Measurements from ENCODE around the gene APOBEC3G.
"Not testable (repeated sequence)": the region's sequence is repeated elsewhere in the genome, so short reads cannot be mapped to it uniquely, and the experiment has no call there.

APOBEC3G gene

DNA sequence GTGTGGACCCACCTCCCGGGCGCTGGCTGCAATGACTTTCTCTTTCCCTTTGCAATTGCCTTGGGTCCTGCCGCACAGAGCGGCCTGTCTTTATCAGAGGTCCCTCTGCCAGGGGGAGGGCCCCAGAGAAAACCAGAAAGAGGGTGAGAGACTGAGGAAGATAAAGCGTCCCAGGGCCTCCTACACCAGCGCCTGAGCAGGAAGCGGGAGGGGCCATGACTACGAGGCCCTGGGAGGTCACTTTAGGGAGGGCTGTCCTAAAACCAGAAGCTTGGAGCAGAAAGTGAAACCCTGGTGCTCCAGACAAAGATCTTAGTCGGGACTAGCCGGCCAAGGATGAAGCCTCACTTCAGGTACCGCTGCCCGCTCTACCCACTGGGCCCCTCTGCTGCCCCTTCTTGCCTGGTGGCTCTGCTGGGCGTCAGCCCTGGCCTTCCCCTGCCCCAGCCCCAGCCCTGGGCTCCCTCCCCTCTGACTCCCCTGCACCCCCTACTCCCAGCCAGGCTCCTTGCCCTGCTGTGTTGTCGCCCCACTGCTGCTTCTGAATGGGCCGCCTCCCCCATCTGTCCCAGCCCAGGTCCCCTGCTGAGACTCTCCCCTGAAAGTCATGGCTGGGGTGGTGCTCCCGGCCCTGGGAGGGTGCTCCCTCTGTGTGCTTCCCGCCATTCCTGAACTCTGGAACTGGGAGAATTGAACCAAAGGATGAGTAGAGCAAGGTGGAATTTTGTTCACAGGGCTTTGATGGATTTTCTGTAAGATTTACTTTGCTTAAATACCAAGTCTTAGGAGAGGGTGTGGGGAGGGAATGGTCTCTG is at the start of gene APOBEC3G:
APOBEC3G (plus strand) TSS at position 250 of the 815 bp plus-strand sequence; CDS start at position 337, 87 bp downstream.
- not testable (repeated sequence) for DNase-seq (ENCODE audit: extremely low read depth in 1 of 2, low read depth in 1 of 2)

DNA sequence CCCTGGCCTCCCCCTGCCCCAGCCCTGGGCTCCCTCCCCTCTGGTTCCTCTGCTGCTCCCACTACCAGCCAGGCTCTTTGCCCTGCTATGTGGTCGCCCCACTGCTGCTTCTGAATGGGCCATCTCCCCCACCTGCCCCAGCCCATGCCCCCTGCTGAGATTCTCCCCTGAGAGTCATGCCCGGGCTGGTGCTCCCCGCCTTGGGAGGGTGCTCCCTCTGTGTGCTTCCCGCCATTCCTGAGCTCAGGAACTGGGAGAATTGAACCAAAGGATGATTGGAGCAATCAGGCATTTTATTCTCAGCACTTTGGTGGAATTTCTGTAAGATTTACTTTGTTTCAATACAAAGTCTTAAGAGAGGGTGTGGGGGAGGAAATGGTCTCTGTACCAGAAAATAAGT is 49.4 kb upstream of the APOBEC3G start:
- DNase-seq (ENCODE audit: extremely low read depth in 1 of 2, low read depth in 1 of 2): no peak

DNA sequence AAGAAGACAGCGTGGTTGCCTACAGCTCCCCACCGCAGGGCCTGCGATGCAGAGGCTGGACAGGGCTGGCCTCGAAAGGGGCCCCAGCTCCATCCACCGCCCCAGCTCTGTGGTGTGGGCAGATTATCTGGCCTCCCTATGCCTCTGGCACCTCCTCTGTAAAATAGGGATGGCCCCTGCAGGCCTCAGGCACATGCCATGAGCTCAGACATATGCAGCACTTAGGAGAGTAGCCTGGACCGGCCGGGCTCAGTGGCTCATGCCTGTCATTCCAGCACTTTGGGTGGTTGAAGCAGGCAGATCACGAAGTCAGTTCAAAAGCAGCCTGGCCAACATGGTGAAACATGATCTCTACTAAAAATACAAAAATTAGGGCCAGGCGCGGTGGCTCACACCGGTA is 48.8 kb upstream of the APOBEC3G start:
- DNase-seq (ENCODE audit: extremely low read depth in 1 of 2, low read depth in 1 of 2): no peak

DNA sequence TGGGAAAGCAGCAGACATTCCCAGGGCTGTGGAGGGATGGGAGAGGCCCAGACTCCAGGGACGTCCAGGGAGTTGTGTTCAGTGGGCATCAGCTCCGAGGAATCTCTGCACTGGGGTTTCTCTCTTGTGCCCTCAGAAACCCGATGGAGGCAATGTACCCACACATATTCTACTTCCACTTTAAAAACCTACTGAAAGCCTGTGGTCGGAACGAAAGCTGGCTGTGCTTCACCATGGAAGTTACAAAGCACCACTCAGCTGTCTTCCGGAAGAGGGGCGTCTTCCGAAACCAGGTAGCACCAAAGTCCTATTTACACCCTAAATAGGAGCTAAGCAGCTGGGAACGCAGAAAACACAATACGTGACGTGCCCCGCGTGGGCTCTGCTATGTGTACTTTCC is 47.8 kb upstream of the APOBEC3G start:
- DNase-seq (ENCODE audit: extremely low read depth in 1 of 2, low read depth in 1 of 2): no peak

DNA sequence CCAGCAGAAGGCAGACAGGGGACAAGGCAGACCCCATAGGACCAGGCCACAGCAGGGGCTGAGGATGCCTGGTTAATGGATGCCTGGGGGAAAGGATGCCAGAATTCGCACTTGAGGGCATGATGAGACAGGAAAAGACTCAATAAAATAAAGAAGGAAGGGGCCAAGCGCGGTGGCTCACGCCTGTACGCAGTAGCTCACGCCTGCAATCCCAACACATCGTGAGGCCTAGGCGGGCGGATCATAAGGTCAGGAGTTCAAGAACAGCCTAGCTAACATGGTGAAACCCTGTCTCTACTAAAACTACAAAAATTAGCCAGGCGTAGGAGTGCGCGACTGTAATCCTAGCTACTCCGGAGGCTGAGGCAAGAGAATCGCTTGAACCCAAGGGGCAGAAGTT is 46.4 kb upstream of the APOBEC3G start:
- DNase-seq (ENCODE audit: extremely low read depth in 1 of 2, low read depth in 1 of 2): no peak

DNA sequence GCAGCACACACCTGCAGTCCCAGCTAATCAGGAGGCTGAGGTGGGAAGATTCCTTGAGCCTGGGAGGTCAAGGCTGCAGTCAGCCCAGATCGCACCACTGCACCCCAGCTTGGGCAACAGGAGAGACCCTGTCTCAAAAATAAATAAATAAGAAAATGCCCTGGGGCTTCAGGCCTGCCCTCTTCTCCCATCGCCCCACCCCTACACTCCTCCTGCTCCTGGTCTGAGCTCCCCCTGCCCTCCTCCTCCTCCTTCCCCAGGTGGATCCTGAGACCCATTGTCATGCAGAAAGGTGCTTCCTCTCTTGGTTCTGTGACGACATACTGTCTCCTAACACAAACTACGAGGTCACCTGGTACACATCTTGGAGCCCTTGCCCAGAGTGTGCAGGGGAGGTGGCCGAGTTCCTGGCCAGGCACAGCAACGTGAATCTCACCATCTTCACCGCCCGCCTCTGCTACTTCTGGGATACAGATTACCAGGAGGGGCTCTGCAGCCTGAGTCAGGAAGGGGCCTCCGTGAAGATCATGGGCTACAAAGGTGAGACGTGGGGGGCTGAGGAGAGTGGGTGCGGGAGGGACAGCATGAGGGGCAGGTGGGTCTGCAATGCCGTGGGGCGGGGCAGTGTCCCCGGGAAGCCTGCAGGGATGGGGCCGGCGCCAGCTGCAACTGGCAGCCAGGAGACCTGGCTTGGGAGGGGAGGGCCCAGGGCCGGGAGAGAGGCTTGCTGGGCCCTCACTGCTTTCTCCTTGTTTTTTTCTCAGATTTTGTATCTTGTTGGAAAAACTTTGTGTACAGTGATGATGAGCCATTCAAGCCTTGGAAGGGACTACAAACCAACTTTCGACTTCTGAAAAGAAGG is 45.4 kb upstream of the APOBEC3G start:
- DNase-seq (ENCODE audit: extremely low read depth in 1 of 2, low read depth in 1 of 2): not testable (repeated sequence)

DNA sequence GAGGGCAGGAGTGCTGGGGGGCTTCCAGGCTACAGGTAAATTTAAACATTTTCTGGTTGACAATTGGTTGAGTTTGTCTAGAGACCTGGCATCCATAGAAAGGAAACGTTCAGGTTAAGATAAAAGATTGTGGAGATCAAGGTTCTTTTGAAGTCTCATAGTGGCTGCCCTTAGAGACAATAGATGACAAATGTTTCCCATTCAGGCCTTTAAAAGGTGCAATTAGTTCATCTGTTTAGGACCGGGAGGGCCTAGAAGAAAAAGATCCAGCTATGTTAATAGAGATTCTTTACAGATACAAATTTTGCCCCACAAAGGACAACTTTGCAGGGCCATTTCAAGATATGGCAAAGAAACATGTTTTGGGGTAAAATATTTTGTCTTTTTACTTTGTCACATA is 40.0 kb upstream of the APOBEC3G start:
- DNase-seq (ENCODE audit: extremely low read depth in 1 of 2, low read depth in 1 of 2): not testable (repeated sequence)

DNA sequence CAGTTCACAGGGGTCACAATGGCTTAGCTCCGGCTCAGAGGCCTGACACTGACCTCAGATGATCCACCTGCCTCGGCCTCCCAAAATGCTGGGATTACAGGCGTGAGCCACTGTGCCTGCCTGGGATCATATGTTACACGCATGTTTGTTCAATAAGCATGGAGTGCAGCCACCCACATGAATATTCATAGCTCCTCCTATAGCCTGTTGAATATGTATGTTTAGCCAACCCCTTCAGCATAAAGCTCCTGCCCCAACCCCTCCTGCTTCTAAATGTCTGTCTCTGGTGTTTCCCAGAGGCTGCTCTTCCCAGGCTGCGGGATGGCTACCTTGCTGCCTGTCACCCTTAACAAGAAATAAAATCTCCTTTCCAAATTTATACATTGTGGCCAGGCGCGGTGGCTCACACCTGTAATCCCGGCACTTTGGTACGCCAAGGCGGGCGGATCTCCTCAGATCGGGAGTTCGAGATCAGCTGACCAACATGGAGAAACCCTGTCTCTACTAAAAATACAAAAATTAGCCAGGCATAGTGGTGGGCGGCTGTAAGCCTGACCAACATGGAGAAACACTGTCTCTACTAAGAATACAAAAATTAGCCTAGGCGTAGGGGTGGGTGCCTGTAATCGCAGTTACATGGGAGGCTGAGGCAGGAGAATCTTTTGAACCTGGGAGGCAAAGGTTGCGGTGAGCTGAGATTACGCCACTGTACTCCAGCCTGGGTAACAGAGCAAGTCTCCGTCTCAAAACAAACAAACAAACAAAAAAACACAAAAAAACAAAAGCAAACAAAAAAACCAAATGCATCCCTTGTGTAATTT is 37.6 kb upstream of the APOBEC3G start:
- DNase-seq (ENCODE audit: extremely low read depth in 1 of 2, low read depth in 1 of 2): no peak

DNA sequence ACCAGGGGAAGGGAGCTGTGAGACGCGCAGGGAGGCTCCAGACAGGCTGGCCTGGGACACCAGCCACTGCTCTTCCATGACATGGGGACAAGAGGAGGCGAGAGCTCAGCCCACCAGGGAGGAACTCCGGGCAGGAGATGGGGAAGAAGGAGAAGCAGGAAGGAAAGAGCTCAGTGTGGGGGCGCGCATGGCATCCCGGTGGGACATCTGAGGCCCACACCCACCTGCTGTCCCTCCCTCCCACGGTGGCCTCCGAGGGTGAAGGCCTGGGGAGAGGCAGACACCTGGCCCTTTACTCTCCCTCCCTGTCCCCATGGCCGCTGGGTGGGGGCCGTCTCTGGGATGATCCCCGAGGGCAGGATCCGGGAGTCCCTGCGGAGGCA is 36.9 kb upstream of the APOBEC3G start:
- DNase-seq (ENCODE audit: extremely low read depth in 1 of 2, low read depth in 1 of 2): not testable (repeated sequence)

DNA sequence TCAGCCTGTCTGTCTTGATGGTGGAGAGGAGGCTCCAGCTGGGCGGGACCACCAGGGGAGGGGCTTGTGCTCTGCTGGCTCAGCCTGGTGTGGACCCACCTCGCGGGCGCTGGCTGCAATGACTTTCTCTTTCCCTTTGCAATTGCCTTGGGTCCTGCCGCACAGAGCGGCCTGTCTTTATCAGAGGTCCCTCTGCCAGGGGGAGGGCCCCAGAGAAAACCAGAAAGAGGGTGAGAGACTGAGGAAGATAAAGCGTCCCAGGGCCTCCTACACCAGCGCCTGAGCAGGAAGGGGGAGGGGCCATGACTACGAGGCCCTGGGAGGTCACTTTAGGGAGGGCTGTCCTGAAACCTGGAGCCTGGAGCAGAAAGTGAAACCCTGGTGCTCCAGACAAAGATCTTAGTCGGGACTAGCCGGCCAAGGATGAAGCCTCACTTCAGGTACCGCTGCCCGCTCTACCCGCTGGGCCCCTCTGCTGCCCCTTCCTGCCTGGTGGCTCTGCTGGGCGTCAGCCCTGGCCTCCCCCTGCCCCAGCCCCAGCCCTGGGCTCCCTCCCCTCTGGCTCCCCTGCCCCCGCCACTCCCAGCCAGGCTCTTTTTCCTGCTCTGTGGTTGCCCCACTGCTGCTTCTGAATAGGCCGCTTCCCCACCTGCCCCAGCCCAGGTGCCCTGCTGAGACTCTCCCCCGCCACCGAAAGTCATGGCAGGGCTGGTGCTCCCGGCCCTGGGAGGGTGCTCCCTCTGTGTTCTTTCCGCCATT is 36.4 kb upstream of the APOBEC3G start, which contains the start of gene APOBEC3F:
APOBEC3F (plus strand) TSS at position 327 of the 759 bp plus-strand sequence; CDS start at position 424, 97 bp downstream.
- peak; percentile 60 to 62 for DNase-seq (ENCODE audit: extremely low read depth in 1 of 2, low read depth in 1 of 2)

DNA sequence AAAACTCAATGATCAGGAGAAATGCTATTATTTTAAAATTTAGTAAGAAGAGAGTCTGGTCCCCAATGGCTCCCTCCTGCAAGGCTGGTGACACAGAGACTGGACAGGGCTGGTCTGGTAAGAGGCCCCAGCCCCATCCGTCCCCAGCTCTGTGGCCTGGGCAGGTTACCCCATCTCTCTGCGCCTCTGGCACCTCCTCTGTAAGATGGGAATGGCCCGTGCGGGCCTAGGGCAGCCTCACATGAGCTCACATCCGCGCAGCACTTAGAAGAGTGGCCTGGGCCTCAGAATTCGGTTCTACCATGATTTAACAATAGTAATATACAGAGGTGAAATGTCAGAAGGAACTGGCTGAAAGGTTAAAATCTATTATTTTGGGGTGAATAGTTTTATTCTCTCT is 35.2 kb upstream of the APOBEC3G start:
- DNase-seq (ENCODE audit: extremely low read depth in 1 of 2, low read depth in 1 of 2): no peak

DNA sequence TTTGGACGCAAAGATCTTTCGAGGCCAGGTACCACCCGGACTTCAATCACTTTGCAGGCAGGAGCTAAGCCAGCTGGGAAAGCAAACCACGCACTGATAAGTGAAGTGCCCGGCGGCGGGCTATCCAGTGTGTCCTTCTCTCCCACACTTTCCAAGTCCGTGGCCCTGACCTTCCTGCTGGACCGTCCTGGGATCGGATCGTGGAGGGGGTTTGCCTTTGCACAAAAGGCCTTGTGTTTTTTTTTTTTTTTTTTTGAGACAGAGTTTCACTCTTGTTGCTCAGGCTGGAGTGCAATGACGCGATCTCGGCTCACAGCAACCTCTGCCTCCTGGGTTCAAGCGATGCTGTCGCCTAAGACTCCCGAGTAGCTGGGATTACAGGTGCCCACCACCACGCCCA is 34.0 kb upstream of the APOBEC3G start:
- DNase-seq (ENCODE audit: extremely low read depth in 1 of 2, low read depth in 1 of 2): not testable (repeated sequence)

DNA sequence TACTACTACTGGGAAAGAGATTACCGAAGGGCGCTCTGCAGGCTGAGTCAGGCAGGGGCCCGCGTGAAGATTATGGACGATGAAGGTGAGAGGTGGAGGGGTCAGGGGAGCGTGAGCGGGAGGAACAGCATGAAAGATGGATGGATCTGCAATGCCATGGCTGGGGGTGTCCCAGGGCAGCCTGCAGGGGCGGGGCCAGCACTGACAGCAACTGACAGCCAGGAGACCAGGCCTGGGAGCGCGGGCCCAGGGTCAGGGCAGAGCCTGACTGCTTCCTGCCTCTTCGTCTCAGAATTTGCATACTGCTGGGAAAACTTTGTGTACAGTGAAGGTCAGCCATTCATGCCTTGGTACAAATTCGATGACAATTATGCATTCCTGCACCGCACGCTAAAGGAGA is 31.9 kb upstream of the APOBEC3G start:
- DNase-seq (ENCODE audit: extremely low read depth in 1 of 2, low read depth in 1 of 2): not testable (repeated sequence)

DNA sequence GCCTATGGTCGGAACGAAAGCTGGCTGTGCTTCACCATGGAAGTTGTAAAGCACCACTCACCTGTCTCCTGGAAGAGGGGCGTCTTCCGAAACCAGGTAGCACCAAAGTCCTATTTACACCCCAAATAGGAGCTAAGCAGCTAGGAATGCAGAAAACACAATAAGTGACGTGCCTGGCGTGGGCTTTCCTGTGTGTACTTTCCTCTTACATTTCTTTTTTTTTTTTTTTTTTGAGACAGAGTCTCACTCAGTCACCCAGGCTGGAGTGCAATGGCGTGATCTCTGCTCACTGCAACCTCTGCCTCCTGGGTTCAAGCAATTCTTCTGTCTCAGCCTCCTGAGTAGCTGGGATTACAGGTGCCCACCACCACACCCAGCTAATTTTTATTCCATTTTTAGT is 27.6 kb upstream of the APOBEC3G start:
- DNase-seq (ENCODE audit: extremely low read depth in 1 of 2, low read depth in 1 of 2): not testable (repeated sequence)

DNA sequence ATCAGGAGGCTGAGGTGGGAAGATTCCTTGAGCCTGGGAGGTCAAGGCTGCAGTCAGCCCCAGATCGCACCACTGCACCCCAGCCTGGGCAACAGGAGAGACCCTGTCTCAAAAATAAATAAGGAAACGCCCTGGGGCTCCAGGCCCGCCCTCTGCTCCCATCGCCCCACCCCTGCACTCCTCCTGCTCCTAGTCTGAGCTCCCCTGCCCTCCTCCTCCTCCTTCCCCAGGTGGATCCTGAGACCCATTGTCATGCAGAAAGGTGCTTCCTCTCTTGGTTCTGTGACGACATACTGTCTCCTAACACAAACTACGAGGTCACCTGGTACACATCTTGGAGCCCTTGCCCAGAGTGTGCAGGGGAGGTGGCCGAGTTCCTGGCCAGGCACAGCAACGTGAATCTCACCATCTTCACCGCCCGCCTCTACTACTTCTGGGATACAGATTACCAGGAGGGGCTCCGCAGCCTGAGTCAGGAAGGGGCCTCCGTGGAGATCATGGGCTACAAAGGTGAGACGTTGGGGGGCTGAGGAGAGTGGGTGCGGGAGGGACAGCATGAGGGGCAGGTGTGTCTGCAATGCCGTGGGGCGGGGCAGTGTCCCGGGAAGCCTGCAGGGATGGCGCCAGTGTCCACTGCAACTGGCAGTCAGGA is 25.1 kb upstream of the APOBEC3G start:
- DNase-seq (ENCODE audit: extremely low read depth in 1 of 2, low read depth in 1 of 2): not testable (repeated sequence)

DNA sequence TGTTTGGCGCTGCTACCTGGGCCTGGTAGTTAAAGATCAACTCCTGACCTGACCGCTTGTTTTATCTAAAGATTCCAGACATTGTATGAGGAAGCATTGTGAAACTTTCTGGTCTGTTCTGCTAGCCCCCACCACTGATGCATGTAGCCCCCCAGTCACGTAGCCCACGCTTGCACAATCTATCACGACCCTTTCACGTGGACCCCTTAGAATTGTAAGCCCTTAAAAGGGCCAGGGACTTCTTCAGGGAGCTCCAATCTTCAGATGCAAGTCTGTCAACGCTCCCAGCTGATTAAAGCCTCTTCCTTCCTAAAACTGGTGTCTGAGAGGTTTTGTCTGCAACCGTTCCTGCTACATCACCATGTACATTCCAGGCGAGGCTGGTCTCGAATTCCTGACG is 21.4 kb upstream of the APOBEC3G start:
- DNase-seq (ENCODE audit: extremely low read depth in 1 of 2, low read depth in 1 of 2): no peak

DNA sequence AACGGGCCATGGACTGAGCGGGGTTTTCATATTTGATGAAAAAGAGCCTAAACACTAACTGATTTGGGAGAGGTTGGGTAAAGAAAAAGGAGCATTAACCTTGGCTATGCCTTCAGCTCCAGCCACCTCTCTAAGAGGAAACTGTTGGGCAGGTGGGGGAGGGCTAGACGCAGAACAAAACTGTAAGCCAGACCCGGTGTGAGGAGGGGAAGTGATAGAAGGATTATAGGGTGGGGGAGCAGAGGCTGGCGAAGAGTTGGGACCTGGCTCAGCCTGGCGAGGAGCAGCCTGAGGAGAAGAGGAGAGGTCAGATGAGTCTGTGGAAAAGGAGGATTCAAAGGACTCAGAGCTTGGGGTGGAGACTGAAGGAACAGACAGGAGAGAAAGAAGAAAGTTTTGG is 15.8 kb upstream of the APOBEC3G start:
- DNase-seq (ENCODE audit: extremely low read depth in 1 of 2, low read depth in 1 of 2): not testable (repeated sequence)

DNA sequence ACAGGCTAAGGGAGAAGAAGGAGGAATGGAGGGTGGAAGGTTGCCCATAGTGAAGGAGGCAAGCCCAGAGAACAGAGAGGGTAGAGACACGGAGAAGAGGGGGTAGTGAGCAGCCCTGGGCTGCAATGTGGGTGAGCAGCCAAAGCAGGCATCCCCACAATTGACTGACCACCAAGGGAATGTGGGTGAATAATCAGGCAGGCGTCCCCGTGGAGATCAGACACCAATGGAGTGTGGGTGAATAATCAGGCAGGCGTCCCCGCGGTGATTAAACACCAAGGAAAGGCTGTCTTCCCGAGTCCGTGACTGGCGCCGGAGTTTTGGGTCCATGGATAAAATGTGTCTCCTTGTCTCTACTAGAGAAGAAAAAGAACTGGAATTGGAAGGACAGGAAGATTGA is 15.1 kb upstream of the APOBEC3G start:
- not testable (repeated sequence) for DNase-seq (ENCODE audit: extremely low read depth in 1 of 2, low read depth in 1 of 2)

DNA sequence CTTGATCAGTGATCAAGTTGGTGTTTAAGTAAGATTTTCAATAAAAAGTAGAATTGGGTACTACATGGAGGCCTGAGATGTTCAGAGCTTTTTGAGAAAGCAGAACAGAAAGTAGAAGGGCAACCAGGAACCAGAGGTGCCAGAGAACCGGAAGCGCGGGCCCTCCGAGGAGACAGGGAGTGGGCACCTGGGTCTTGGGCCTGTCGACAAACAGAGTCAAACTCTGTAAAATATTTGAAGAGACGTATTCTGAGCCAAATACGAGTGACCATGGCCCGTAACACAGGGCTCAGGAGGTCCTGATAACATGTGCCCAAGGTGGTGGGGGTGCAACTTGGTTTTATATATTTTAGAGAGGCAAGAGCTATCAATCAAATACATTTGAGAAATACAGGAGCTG is 13.2 kb upstream of the APOBEC3G start:
- DNase-seq (ENCODE audit: extremely low read depth in 1 of 2, low read depth in 1 of 2): not testable (repeated sequence)

All from stimulated activated CD8-positive, alpha-beta memory T cell treated with anti-CD3 and anti-CD28 coated beads, Interleukin-7, amount 100 ng/mL, for 48 hours (primary cell).